B cell (primary cell): ENCODE data around the gene XDH.

Experiments used
- CTCF ChIP-seq: fragments of 200-600 bp; IDR thresholded peaks from one replicate; pipeline ENCODE4 v1.8.0; 2022; ENCODE audit warnings: antibody characterized with exemption, mild to moderate bottlenecking
- EZH2 ChIP-seq: IDR thresholded peaks from 2 replicates; pipeline ENCODE4 v1.6.1; 2012; ENCODE audit warnings: borderline replicate concordance, low read depth, mild to moderate bottlenecking, moderate library complexity, low read length; ENCODE audit not compliant: insufficient read depth, poor library complexity, severe bottlenecking

- TF ChIP-seq CTCF (no peak), EZH2 (no peak)
Observed at GRCh38 chr2:31413025-31413424, 1.5 kb downstream of the XDH start.
